Measurements from ENCODE around the gene EYA3. TPM values are rescaled to one million over a fixed set of nuclear protein-coding genes. Genes with fewer than 3 reads are reported as not detected.

Gene EYA3
- total and polyA plus RNA-seq, 5 donors from 2014 or later, result 3.0 to 18.5 (median 3.8) TPM

DNA sequence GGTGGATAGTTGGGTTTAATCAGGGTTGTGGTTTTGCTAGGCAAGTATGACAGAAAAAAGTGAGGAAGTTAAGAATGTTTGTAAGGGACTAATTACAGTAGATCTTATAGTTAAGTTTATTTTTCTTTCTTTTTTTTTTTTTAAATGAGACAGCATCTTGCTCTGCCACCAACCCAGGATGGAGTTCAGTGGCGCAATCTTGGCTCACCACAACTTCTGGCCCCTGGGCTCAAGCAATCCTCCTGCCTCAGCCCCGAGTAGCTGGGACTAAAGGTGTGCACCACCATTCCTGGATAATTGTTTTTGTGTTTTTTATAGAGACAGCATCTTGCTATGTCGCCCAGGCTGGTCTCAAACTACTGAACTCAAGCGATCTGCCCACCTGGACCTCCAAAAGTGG, 41.7 kb downstream of the EYA3 start:
- Mint-ChIP-seq H3K4me1 (peaks cover 0 to 14% (median 4%) of the 10 kb centered on the region in 4 donors), H3K27me3 (no peaks in the 10 kb centered on the region), H3K27ac (peak overlapping the region in 1 of 3 donors; percentile 38), H3K9me3 (no peaks in the 10 kb centered on the region), H3K4me3 (no peak overlapping the region), H3K36me3 (peaks cover 42% of the 10 kb centered on the region)
- no peak for DNase-seq
- Histone ChIP-seq H3K36me3 (ENCODE audit: control insufficient read depth, insufficient read depth, low read length) (peaks cover 17% of the 10 kb centered on the region), H3K4me1 (ENCODE audit: control insufficient read depth, insufficient read depth, low read length, poor library complexity, severe bottlenecking) (no peaks in the 10 kb centered on the region), H3K9me3 (ENCODE audit: control insufficient read depth in 2 of 2, low read length in 2 of 2) (no peaks in the 10 kb centered on the region), H3K4me3 (ENCODE audit: low read depth, low read length) (no peak overlapping the region), H3K27me3 (ENCODE audit: control insufficient read depth, insufficient read depth, low read length) (no peaks in the 10 kb centered on the region), H3K27ac (ENCODE audit: insufficient read depth, low read length, poor library complexity, severe bottlenecking) (no peak overlapping the region)
- no peak for ATAC-seq (ENCODE audit: low read depth in 2 of 2)

DNA sequence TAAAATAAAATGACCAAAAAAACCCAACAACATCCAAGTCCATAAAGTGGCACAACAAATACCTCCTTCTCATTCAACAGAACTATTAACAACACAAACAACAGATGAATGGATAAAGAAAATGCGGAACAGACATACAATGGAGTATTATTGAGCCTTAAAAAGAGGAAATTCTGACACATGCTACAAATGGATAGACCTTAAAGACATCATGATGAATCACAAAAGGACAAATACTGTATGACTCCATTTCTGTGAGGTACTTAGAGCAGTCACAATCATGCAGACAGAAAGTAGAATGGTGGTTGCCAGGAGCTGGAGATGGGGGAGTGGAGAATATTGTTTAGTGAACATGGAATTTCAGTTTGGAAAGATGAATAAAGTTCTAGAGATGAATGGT, 42.6 kb downstream of the EYA3 start:
- H3K4me1 ChIP-seq (ENCODE audit: control insufficient read depth, insufficient read depth, low read length, poor library complexity, severe bottlenecking), result no peaks in the 10 kb centered on the region
- no peaks in the 10 kb centered on the region for H3K27me3 ChIP-seq (ENCODE audit: control insufficient read depth, insufficient read depth, low read length)
- H3K27me3 Mint-ChIP-seq, result no peaks in the 10 kb centered on the region
- peak overlapping the region in 1 of 3 donors; percentile 5 for H3K27ac Mint-ChIP-seq
- DNase-seq, result no peak
- no peaks in the 10 kb centered on the region for H3K9me3 Mint-ChIP-seq
- H3K27ac ChIP-seq (ENCODE audit: insufficient read depth, low read length, poor library complexity, severe bottlenecking), result no peak overlapping the region
- peaks cover 20% of the 10 kb centered on the region for H3K36me3 ChIP-seq (ENCODE audit: control insufficient read depth, insufficient read depth, low read length)
- H3K4me1 Mint-ChIP-seq, result peaks cover 0 to 14% (median 4%) of the 10 kb centered on the region in 4 donors
- H3K9me3 ChIP-seq (ENCODE audit: control insufficient read depth in 2 of 2, low read length in 2 of 2), result no peaks in the 10 kb centered on the region
- peaks cover 42% of the 10 kb centered on the region for H3K36me3 Mint-ChIP-seq
- no peak for ATAC-seq (ENCODE audit: low read depth in 2 of 2)
- H3K4me3 Mint-ChIP-seq, result no peak overlapping the region
- no peak overlapping the region for H3K4me3 ChIP-seq (ENCODE audit: low read depth, low read length)

DNA sequence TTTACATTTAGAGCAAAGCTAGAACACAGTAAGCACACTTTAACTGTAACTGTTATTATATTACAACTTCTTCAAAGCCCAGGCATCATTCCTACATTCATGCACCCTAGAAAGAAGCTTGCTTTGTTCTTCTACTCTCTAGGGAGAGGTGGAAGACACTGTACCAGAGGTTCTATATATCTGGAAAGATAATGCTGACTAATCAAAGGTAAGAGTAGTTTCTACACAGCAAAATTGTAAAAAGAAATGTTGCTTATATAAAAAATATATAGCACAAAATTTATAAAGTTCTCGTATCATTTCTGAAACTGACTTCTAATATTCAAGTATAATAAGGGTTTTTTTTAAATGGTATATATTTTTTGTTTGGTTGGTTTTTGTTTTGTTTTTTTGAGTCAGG, 44.0 kb downstream of the EYA3 start:
- no peak for DNase-seq
- H3K4me3 Mint-ChIP-seq, result no peak overlapping the region
- no peak for ATAC-seq (ENCODE audit: low read depth in 2 of 2)
- peaks cover 46% of the 10 kb centered on the region for H3K36me3 Mint-ChIP-seq
- peaks cover 0 to 20% (median 9%) of the 10 kb centered on the region in 4 donors for H3K4me1 Mint-ChIP-seq
- H3K9me3 Mint-ChIP-seq, result no peaks in the 10 kb centered on the region
- H3K27ac Mint-ChIP-seq, result no peak overlapping the region
- no peaks in the 10 kb centered on the region for H3K4me1 ChIP-seq (ENCODE audit: control insufficient read depth, insufficient read depth, low read length, poor library complexity, severe bottlenecking)
- H3K9me3 ChIP-seq (ENCODE audit: control insufficient read depth in 2 of 2, low read length in 2 of 2), result no peaks in the 10 kb centered on the region
- no peaks in the 10 kb centered on the region for H3K27me3 ChIP-seq (ENCODE audit: control insufficient read depth, insufficient read depth, low read length)
- no peaks in the 10 kb centered on the region for H3K27me3 Mint-ChIP-seq
- peaks cover 31% of the 10 kb centered on the region for H3K36me3 ChIP-seq (ENCODE audit: control insufficient read depth, insufficient read depth, low read length)
- no peak overlapping the region for H3K27ac ChIP-seq (ENCODE audit: insufficient read depth, low read length, poor library complexity, severe bottlenecking)
- no peak overlapping the region for H3K4me3 ChIP-seq (ENCODE audit: low read depth, low read length)

DNA sequence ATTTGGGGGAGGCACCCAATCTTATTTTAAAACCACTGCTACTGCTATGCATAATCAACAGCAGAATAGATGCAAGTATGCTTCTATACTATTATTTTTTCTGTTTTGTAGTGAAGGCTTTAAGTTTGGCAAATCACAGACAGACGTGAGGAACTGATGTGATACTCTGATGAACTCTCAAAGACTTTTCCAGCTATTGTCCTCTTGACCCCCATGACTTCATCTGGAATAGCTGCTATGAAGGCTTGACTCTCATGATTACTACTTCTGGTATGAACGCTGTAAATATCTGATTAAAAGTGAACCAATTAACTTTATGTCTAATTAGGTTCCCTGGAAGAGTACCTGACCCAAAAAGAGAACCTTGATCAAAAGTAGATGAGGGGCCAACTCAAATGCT, 49.1 kb downstream of the EYA3 start:
- H3K4me3 Mint-ChIP-seq, result no peak overlapping the region
- H3K27me3 Mint-ChIP-seq, result no peaks in the 10 kb centered on the region
- H3K36me3 Mint-ChIP-seq, result peaks cover 55% of the 10 kb centered on the region
- Histone ChIP-seq H3K4me1 (ENCODE audit: control insufficient read depth, insufficient read depth, low read length, poor library complexity, severe bottlenecking) (no peaks in the 10 kb centered on the region), H3K9me3 (ENCODE audit: control insufficient read depth in 2 of 2, low read length in 2 of 2) (no peaks in the 10 kb centered on the region), H3K36me3 (ENCODE audit: control insufficient read depth, insufficient read depth, low read length) (peaks cover 42% of the 10 kb centered on the region), H3K27ac (ENCODE audit: insufficient read depth, low read length, poor library complexity, severe bottlenecking) (no peak overlapping the region), H3K27me3 (ENCODE audit: control insufficient read depth, insufficient read depth, low read length) (no peaks in the 10 kb centered on the region), H3K4me3 (ENCODE audit: low read depth, low read length) (no peak overlapping the region)
- no peaks in the 10 kb centered on the region for H3K9me3 Mint-ChIP-seq
- ATAC-seq (ENCODE audit: low read depth in 2 of 2), result no peak
- H3K27ac Mint-ChIP-seq, result peak overlapping the region in 1 of 3 donors; percentile 34
- peaks cover 0 to 16% (median 7%) of the 10 kb centered on the region in 4 donors for H3K4me1 Mint-ChIP-seq
- no peak for DNase-seq

DNA sequence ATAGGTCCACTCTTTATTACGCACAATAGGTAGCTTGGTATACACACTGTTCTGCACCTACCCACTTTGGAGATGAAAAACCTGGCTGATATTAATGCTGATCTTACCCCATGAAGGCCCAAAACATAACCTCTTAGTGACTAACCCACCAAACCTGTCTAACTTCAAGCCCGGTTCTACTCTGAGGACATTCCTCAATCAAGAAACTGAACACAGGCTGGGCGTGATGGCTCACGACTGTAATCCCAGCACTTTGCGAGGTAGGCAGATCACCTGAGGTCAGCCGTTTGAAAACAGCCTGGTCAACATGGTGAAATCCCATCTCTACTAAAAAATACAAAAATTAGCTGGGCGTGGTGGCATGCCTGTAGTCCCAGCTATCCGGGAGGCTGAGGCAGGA, 50.5 kb downstream of the EYA3 start:
- Histone ChIP-seq H3K36me3 (ENCODE audit: control insufficient read depth, insufficient read depth, low read length) (peaks cover 46% of the 10 kb centered on the region), H3K9me3 (ENCODE audit: control insufficient read depth in 2 of 2, low read length in 2 of 2) (no peaks in the 10 kb centered on the region), H3K4me1 (ENCODE audit: control insufficient read depth, insufficient read depth, low read length, poor library complexity, severe bottlenecking) (no peaks in the 10 kb centered on the region), H3K27ac (ENCODE audit: insufficient read depth, low read length, poor library complexity, severe bottlenecking) (no peak overlapping the region), H3K4me3 (ENCODE audit: low read depth, low read length) (no peak overlapping the region), H3K27me3 (ENCODE audit: control insufficient read depth, insufficient read depth, low read length) (no peaks in the 10 kb centered on the region)
- ATAC-seq (ENCODE audit: low read depth in 2 of 2) (no peak), DNase-seq (no peak)
- Mint-ChIP-seq H3K27me3 (no peaks in the 10 kb centered on the region), H3K4me3 (no peak overlapping the region), H3K27ac (no peak overlapping the region), H3K36me3 (peaks cover 51% of the 10 kb centered on the region), H3K4me1 (peaks cover 0 to 12% (median 7%) of the 10 kb centered on the region in 4 donors), H3K9me3 (no peaks in the 10 kb centered on the region)

DNA sequence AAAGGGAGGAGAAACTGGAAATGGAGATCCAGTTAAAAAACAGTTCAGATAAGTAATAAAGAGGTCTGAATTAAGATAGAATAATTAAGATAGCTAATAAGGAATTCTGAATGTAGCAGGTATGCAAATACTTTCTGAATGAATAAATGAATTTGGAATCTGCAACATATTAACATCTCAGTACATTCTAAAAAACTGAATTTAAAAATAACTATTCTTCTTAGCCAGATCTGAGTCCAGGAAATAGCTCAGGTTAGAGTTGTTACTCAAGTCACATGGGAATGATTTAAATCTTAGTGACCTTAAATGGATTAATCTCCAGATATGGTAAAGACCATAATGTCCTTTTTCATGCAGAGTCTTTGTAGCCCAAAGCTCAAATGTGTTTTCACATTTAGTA, 51.2 kb downstream of the EYA3 start:
- H3K27me3 ChIP-seq (ENCODE audit: control insufficient read depth, insufficient read depth, low read length), result no peaks in the 10 kb centered on the region
- Mint-ChIP-seq H3K9me3 (no peaks in the 10 kb centered on the region), H3K4me3 (no peak overlapping the region), H3K36me3 (peaks cover 46% of the 10 kb centered on the region), H3K4me1 (peaks cover 0 to 13% (median 7%) of the 10 kb centered on the region in 4 donors), H3K27ac (no peak overlapping the region), H3K27me3 (no peaks in the 10 kb centered on the region)
- no peak overlapping the region for H3K27ac ChIP-seq (ENCODE audit: insufficient read depth, low read length, poor library complexity, severe bottlenecking)
- H3K4me3 ChIP-seq (ENCODE audit: low read depth, low read length), result no peak overlapping the region
- ATAC-seq (ENCODE audit: low read depth in 2 of 2) (no peak), DNase-seq (no peak)
- H3K9me3 ChIP-seq (ENCODE audit: control insufficient read depth in 2 of 2, low read length in 2 of 2), result no peaks in the 10 kb centered on the region
- no peaks in the 10 kb centered on the region for H3K4me1 ChIP-seq (ENCODE audit: control insufficient read depth, insufficient read depth, low read length, poor library complexity, severe bottlenecking)
- peaks cover 42% of the 10 kb centered on the region for H3K36me3 ChIP-seq (ENCODE audit: control insufficient read depth, insufficient read depth, low read length)

DNA sequence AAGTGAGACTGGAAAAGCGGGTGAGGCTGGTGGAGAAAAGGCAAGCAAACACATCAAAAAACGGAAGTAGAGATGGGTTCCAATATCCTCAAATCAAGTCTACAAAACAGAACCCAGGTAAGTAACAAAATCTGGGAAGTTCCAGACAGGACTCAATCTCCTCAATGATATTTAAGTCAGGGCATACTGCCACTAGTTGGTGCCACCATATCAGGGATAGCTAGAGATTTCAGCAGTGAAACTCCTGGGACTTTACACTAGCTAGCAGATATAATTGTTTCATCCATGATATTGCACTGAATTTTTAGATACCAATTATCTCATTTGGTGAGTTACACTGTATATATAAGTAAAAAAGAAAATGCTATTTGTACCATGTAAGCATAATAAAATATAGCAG, 52.0 kb downstream of the EYA3 start:
- H3K4me3 ChIP-seq (ENCODE audit: low read depth, low read length), result no peak overlapping the region
- no peaks in the 10 kb centered on the region for H3K27me3 ChIP-seq (ENCODE audit: control insufficient read depth, insufficient read depth, low read length)
- no peak overlapping the region for H3K4me3 Mint-ChIP-seq
- no peaks in the 10 kb centered on the region for H3K4me1 ChIP-seq (ENCODE audit: control insufficient read depth, insufficient read depth, low read length, poor library complexity, severe bottlenecking)
- H3K36me3 ChIP-seq (ENCODE audit: control insufficient read depth, insufficient read depth, low read length), result peaks cover 40% of the 10 kb centered on the region
- no peaks in the 10 kb centered on the region for H3K9me3 Mint-ChIP-seq
- H3K4me1 Mint-ChIP-seq, result peaks cover 0 to 12% (median 7%) of the 10 kb centered on the region in 4 donors
- peak overlapping the region in 1 of 3 donors; percentile 32 for H3K27ac Mint-ChIP-seq
- no peaks in the 10 kb centered on the region for H3K9me3 ChIP-seq (ENCODE audit: control insufficient read depth in 2 of 2, low read length in 2 of 2)
- peaks cover 40% of the 10 kb centered on the region for H3K36me3 Mint-ChIP-seq
- no peak overlapping the region for H3K27ac ChIP-seq (ENCODE audit: insufficient read depth, low read length, poor library complexity, severe bottlenecking)
- no peaks in the 10 kb centered on the region for H3K27me3 Mint-ChIP-seq
- ATAC-seq (ENCODE audit: low read depth in 2 of 2), result no peak
- no peak for DNase-seq

DNA sequence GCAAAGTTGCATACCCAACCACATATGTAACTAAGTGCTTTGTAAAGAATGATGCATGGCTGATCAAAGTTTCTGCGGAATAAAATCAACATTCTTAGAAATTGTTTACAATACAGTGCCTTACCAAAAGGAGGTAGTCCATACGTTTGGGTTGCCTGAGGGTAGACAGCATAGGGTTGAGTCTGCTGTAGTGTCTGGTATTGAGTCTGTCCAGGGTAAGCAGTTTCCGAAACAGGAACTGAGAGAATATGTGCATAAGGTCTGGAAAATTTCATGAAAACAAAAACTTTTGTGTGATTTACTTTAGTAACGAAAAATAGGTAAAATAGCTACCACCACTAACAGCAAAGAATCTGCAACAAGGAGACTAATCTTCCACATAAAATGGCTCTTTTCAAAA, 53.0 kb downstream of the EYA3 start:
- Histone ChIP-seq H3K9me3 (ENCODE audit: control insufficient read depth in 2 of 2, low read length in 2 of 2) (no peaks in the 10 kb centered on the region), H3K4me3 (ENCODE audit: low read depth, low read length) (no peak overlapping the region), H3K36me3 (ENCODE audit: control insufficient read depth, insufficient read depth, low read length) (peaks cover 39% of the 10 kb centered on the region), H3K27me3 (ENCODE audit: control insufficient read depth, insufficient read depth, low read length) (no peaks in the 10 kb centered on the region), H3K4me1 (ENCODE audit: control insufficient read depth, insufficient read depth, low read length, poor library complexity, severe bottlenecking) (no peaks in the 10 kb centered on the region), H3K27ac (ENCODE audit: insufficient read depth, low read length, poor library complexity, severe bottlenecking) (no peak overlapping the region)
- H3K27me3 Mint-ChIP-seq, result no peaks in the 10 kb centered on the region
- no peak overlapping the region for H3K4me3 Mint-ChIP-seq
- ATAC-seq (ENCODE audit: low read depth in 2 of 2) (no peak), DNase-seq (no peak)
- peak overlapping the region in 1 of 3 donors; percentile 51 for H3K27ac Mint-ChIP-seq
- H3K36me3 Mint-ChIP-seq, result peaks cover 35% of the 10 kb centered on the region
- H3K4me1 Mint-ChIP-seq, result peaks cover 0 to 15% (median 4%) of the 10 kb centered on the region in 4 donors
- H3K9me3 Mint-ChIP-seq, result no peaks in the 10 kb centered on the region
